Stimulated activated naive CD8-positive, alpha-beta T cell treated with anti-CD3 and anti-CD28 coated beads, Interleukin-15, Interleukin-2, amounts not matched to agents 100 ng/mL and 50 ng/mL, for 24 hours (primary cell): Measurements from ENCODE around the gene CAMTA1.

Experiments used
- H3K27ac Mint-ChIP-seq: one replicate; pipeline ENCODE4 v1.8.0; 2021; ENCODE audit warnings: mild to moderate bottlenecking, mixed read lengths
- H3K27me3 Mint-ChIP-seq: one replicate; pipeline ENCODE4 v1.8.0; 2021; ENCODE audit warnings: mixed read lengths
- H3K36me3 Mint-ChIP-seq: one replicate; pipeline ENCODE4 v1.8.0; 2021; ENCODE audit warnings: low read depth, mixed read lengths
- H3K4me1 Mint-ChIP-seq: one replicate; pipeline ENCODE4 v1.8.0; 2021; ENCODE audit warnings: low read depth, mixed read lengths
- H3K4me3 Mint-ChIP-seq: one replicate; pipeline ENCODE4 v1.8.0; 2021; ENCODE audit warnings: mild to moderate bottlenecking, mixed read lengths
- H3K9me3 Mint-ChIP-seq: one replicate; pipeline ENCODE4 v1.8.0; 2021; ENCODE audit warnings: mixed read lengths

CAMTA1 gene

GRCh38 chr1:7255303-7256058 is 470.2 kb downstream of the CAMTA1 start:
- Mint-ChIP-seq H3K4me1 (no peaks in the 10 kb centered on the region), H3K27ac (no peak overlapping the region), H3K9me3 (no peaks in the 10 kb centered on the region), H3K27me3 (no peaks in the 10 kb centered on the region), H3K4me3 (no peak overlapping the region), H3K36me3 (no peaks in the 10 kb centered on the region)

- Mint-ChIP-seq H3K27me3 (peaks cover 4% of the 10 kb centered on the region), H3K4me3 (no peak overlapping the region), H3K27ac (no peak overlapping the region), H3K4me1 (no peaks in the 10 kb centered on the region), H3K36me3 (no peaks in the 10 kb centered on the region), H3K9me3 (no peaks in the 10 kb centered on the region)
These were observed 471.3 kb downstream of the CAMTA1 start for GRCh38 chr1:7256526-7256925.

- no peaks in the 10 kb centered on the region for H3K36me3 Mint-ChIP-seq
- H3K4me3 Mint-ChIP-seq, result no peak overlapping the region
- no peaks in the 10 kb centered on the region for H3K4me1 Mint-ChIP-seq
- peaks cover 7% of the 10 kb centered on the region for H3K27me3 Mint-ChIP-seq
- H3K27ac Mint-ChIP-seq, result no peak overlapping the region
- H3K9me3 Mint-ChIP-seq, result no peaks in the 10 kb centered on the region
These were observed 472.0 kb downstream of the CAMTA1 start for GRCh38 chr1:7257225-7257624.

- Mint-ChIP-seq H3K4me1 (no peaks in the 10 kb centered on the region), H3K4me3 (no peak overlapping the region), H3K27ac (no peak overlapping the region), H3K36me3 (no peaks in the 10 kb centered on the region), H3K27me3 (peaks cover 16% of the 10 kb centered on the region), H3K9me3 (no peaks in the 10 kb centered on the region)
These were observed 473.4 kb downstream of the CAMTA1 start for GRCh38 chr1:7258589-7259135.

GRCh38 chr1:7259955-7260354 is 474.7 kb downstream of the CAMTA1 start:
- Mint-ChIP-seq H3K4me3 (no peak overlapping the region), H3K27me3 (peaks cover 20% of the 10 kb centered on the region)

GRCh38 chr1:7261490-7261889 is 476.2 kb downstream of the CAMTA1 start:
- Mint-ChIP-seq H3K36me3 (no peaks in the 10 kb centered on the region), H3K27ac (no peak overlapping the region), H3K9me3 (no peaks in the 10 kb centered on the region), H3K27me3 (peaks cover 20% of the 10 kb centered on the region), H3K4me3 (no peak overlapping the region), H3K4me1 (no peaks in the 10 kb centered on the region)

More at GRCh38 chr1:7259955-7260354, 474.7 kb downstream of the CAMTA1 start:
- Mint-ChIP-seq H3K9me3 (no peaks in the 10 kb centered on the region), H3K4me1 (no peaks in the 10 kb centered on the region), H3K36me3 (no peaks in the 10 kb centered on the region), H3K27ac (no peak overlapping the region)

- Mint-ChIP-seq H3K27ac (no peak overlapping the region), H3K9me3 (no peaks in the 10 kb centered on the region), H3K36me3 (no peaks in the 10 kb centered on the region), H3K4me1 (no peaks in the 10 kb centered on the region), H3K4me3 (no peak overlapping the region), H3K27me3 (peaks cover 20% of the 10 kb centered on the region)
These were observed 477.4 kb downstream of the CAMTA1 start for GRCh38 chr1:7262611-7263010.

- Mint-ChIP-seq H3K9me3 (peaks cover under 1% of the 10 kb centered on the region), H3K36me3 (no peaks in the 10 kb centered on the region), H3K27me3 (peaks cover 20% of the 10 kb centered on the region), H3K4me3 (no peak overlapping the region), H3K27ac (no peak overlapping the region), H3K4me1 (no peaks in the 10 kb centered on the region)
These were observed 478.0 kb downstream of the CAMTA1 start for GRCh38 chr1:7263021-7263960.

- Mint-ChIP-seq H3K4me1 (no peaks in the 10 kb centered on the region), H3K27ac (no peak overlapping the region), H3K9me3 (peaks cover 8% of the 10 kb centered on the region), H3K4me3 (no peak overlapping the region), H3K36me3 (no peaks in the 10 kb centered on the region), H3K27me3 (peaks cover 20% of the 10 kb centered on the region)
These were observed 478.8 kb downstream of the CAMTA1 start for GRCh38 chr1:7264101-7264500.

GRCh38 chr1:7265771-7266371 is 480.6 kb downstream of the CAMTA1 start:
- Mint-ChIP-seq H3K36me3 (no peaks in the 10 kb centered on the region), H3K27me3 (peaks cover 20% of the 10 kb centered on the region), H3K9me3 (peaks cover 16% of the 10 kb centered on the region), H3K4me3 (no peak overlapping the region), H3K4me1 (no peaks in the 10 kb centered on the region), H3K27ac (no peak overlapping the region)

GRCh38 chr1:7266561-7266960 is 481.3 kb downstream of the CAMTA1 start:
- no peaks in the 10 kb centered on the region for H3K4me1 Mint-ChIP-seq
- H3K9me3 Mint-ChIP-seq, result peaks cover 16% of the 10 kb centered on the region
- no peaks in the 10 kb centered on the region for H3K36me3 Mint-ChIP-seq
- no peak overlapping the region for H3K27ac Mint-ChIP-seq
- peaks cover 16% of the 10 kb centered on the region for H3K27me3 Mint-ChIP-seq
- H3K4me3 Mint-ChIP-seq, result no peak overlapping the region

GRCh38 chr1:7267493-7267892 is 482.2 kb downstream of the CAMTA1 start:
- H3K36me3 Mint-ChIP-seq, result no peaks in the 10 kb centered on the region
- no peak overlapping the region for H3K4me3 Mint-ChIP-seq
- H3K27me3 Mint-ChIP-seq, result peaks cover 13% of the 10 kb centered on the region
- H3K27ac Mint-ChIP-seq, result no peak overlapping the region
- H3K9me3 Mint-ChIP-seq, result peaks cover 16% of the 10 kb centered on the region
- H3K4me1 Mint-ChIP-seq, result no peaks in the 10 kb centered on the region

- Mint-ChIP-seq H3K9me3 (peaks cover 16% of the 10 kb centered on the region), H3K27me3 (peaks cover under 1% of the 10 kb centered on the region), H3K4me3 (no peak overlapping the region), H3K36me3 (no peaks in the 10 kb centered on the region), H3K4me1 (no peaks in the 10 kb centered on the region), H3K27ac (no peak overlapping the region)
These were observed 483.7 kb downstream of the CAMTA1 start for GRCh38 chr1:7268983-7269382.

- Mint-ChIP-seq H3K36me3 (no peaks in the 10 kb centered on the region), H3K27ac (no peak overlapping the region), H3K27me3 (no peaks in the 10 kb centered on the region), H3K4me3 (no peak overlapping the region), H3K9me3 (peaks cover 16% of the 10 kb centered on the region), H3K4me1 (no peaks in the 10 kb centered on the region)
These were observed 484.3 kb downstream of the CAMTA1 start for GRCh38 chr1:7269525-7269924.

- Mint-ChIP-seq H3K4me3 (no peak overlapping the region), H3K27me3 (peaks cover 4% of the 10 kb centered on the region), H3K27ac (no peak overlapping the region), H3K9me3 (peaks cover 6% of the 10 kb centered on the region), H3K4me1 (no peaks in the 10 kb centered on the region), H3K36me3 (no peaks in the 10 kb centered on the region)
These were observed 489.0 kb downstream of the CAMTA1 start for GRCh38 chr1:7274256-7274655.
